ENCODE measurements around the gene STIMATE. TPM values are rescaled to one million over a fixed set of nuclear protein-coding genes. Genes with fewer than 3 reads are reported as not detected.

The STIMATE gene
- total RNA-seq, 1 experiment from 2014 or later: 15.7 TPM

DNA sequence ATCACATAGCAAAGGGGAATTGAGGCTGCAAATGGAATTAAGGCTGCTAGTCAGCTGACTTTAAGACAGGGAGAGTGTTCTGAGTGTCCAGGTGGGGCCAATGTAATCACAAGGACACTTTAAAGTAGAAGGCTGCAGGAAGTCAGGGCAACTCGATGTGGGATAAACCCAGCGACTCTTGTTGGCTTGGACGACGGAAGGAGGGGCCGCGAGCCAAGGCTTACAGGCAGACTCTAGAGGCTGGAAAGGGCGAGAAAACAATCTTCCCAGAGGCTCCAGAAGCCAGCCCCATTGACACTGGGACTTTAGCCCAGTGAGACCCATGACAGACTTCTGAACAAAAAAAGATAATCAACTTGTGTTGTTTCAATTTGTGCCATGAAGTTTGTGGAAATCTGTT lies 49.6 kb downstream of the STIMATE start:
- intact Hi-C loops (cut with micrococcal nuclease; ENCODE audit: unreplicated experiment): no loop called here
- CTCF ChIA-PET: no interaction called here

DNA sequence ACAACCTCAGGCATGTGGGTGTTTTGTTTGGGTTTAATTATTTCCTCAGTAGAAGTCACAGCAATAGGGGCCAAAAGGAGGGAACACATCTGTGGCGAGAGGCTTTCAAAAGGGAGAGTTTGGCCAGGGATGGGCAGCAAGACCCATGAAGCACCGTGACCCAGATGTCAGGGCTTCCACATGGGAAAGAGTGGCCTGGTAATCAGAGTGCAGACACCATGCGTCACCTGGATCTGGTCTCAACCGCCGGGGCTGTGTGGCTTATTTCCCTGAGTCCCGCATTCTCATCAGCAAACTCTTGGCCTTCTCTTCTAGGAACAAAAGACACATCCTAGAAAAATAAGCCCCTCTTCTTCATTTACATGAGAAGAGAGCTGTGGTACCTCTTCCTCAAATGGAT lies 50.1 kb downstream of the STIMATE start:
- BruUV-seq (replicated peaks): no TSS peak
- ChIA-PET POLR2A (no interaction called here), CTCF (no interaction called here)
- in situ Hi-C loops (cut with HindIII; ENCODE audit: low pct_unique_long_range_greater_than_20kb, low sequenced_read_pairs) (no loop called here), intact Hi-C loops (cut with micrococcal nuclease; ENCODE audit: unreplicated experiment) (no loop called here)
- Histone ChIP-seq H3K27ac (ENCODE audit: low read length) (no peak overlapping the region), H3K36me3 (ENCODE audit: control insufficient read depth, insufficient read depth, low read length) (no peaks in the 10 kb centered on the region), H3K4me1 (ENCODE audit: control insufficient read depth, insufficient read depth, low read length) (no peaks in the 10 kb centered on the region), H3K9me3 (ENCODE audit: control insufficient read depth, insufficient read depth, low read depth, low read length) (no peaks in the 10 kb centered on the region), H3K4me3 (ENCODE audit: low read depth in 2 of 2, low read length in 2 of 2) (no peak overlapping the region), H3K27me3 (ENCODE audit: control insufficient read depth, insufficient read depth, low read length) (no peaks in the 10 kb centered on the region)
- no peak for DNase-seq (ENCODE audit: low read depth, low spot score)
- ATAC-seq: no peak
- no peak for TF ChIP-seq SIN3A (IDR thresholded peaks at IDR 0.05; ENCODE audit: borderline replicate concordance, insufficient read depth, low read depth, low read length)
- TF ChIP-seq TCF7L2 (IDR thresholded peaks at IDR 0.05; ENCODE audit: low read depth, low read length): no peak
- TF ChIP-seq, protein P1, sequence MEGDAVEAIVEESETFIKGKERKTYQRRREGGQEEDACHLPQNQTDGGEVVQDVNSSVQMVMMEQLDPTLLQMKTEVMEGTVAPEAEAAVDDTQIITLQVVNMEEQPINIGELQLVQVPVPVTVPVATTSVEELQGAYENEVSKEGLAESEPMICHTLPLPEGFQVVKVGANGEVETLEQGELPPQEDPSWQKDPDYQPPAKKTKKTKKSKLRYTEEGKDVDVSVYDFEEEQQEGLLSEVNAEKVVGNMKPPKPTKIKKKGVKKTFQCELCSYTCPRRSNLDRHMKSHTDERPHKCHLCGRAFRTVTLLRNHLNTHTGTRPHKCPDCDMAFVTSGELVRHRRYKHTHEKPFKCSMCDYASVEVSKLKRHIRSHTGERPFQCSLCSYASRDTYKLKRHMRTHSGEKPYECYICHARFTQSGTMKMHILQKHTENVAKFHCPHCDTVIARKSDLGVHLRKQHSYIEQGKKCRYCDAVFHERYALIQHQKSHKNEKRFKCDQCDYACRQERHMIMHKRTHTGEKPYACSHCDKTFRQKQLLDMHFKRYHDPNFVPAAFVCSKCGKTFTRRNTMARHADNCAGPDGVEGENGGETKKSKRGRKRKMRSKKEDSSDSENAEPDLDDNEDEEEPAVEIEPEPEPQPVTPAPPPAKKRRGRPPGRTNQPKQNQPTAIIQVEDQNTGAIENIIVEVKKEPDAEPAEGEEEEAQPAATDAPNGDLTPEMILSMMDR (IDR thresholded peaks at IDR 0.05): no peak
- no peak for TF ChIP-seq POLR2AphosphoS5 (IDR thresholded peaks at IDR 0.05; ENCODE audit: low read depth, low read length)
- TF ChIP-seq REST (IDR thresholded peaks at IDR 0.05; ENCODE audit: insufficient read depth in 1 of 2, low read depth in 2 of 2, low read length in 1 of 2): no peak

More for the DNA sequence above, 49.6 kb downstream of the STIMATE start:
- Histone ChIP-seq H3K27me3 (ENCODE audit: control insufficient read depth, insufficient read depth, low read length) (no peaks in the 10 kb centered on the region), H3K9me3 (ENCODE audit: control insufficient read depth, insufficient read depth, low read depth, low read length) (no peaks in the 10 kb centered on the region), H3K36me3 (ENCODE audit: control insufficient read depth, insufficient read depth, low read length) (no peaks in the 10 kb centered on the region), H3K4me3 (ENCODE audit: low read depth in 2 of 2, low read length in 2 of 2) (no peak overlapping the region), H3K27ac (ENCODE audit: low read length) (no peak overlapping the region), H3K4me1 (ENCODE audit: control insufficient read depth, insufficient read depth, low read length) (no peaks in the 10 kb centered on the region)
- DNase-seq (ENCODE audit: low read depth, low spot score) (no peak), ATAC-seq (no peak)
- in situ Hi-C loops (cut with HindIII; ENCODE audit: low pct_unique_long_range_greater_than_20kb, low sequenced_read_pairs): no loop called here
- TF ChIP-seq POLR2AphosphoS5 (IDR thresholded peaks at IDR 0.05; ENCODE audit: low read depth, low read length): no peak
- no peak for TF ChIP-seq TCF7L2 (IDR thresholded peaks at IDR 0.05; ENCODE audit: low read depth, low read length)
- no peak for TF ChIP-seq SIN3A (IDR thresholded peaks at IDR 0.05; ENCODE audit: borderline replicate concordance, insufficient read depth, low read depth, low read length)
- TF ChIP-seq, protein P1 (IDR thresholded peaks at IDR 0.05): no peak
- TF ChIP-seq REST (IDR thresholded peaks at IDR 0.05; ENCODE audit: insufficient read depth in 1 of 2, low read depth in 2 of 2, low read length in 1 of 2): no peak
- POLR2A ChIA-PET: no interaction called here
- no TSS peak for BruUV-seq (replicated peaks)

Data from Panc1 (cell line).